ENCODE data around the gene NAV3. TPM values are rescaled to one million over a fixed set of nuclear protein-coding genes. Genes with fewer than 3 reads are reported as not detected.

NAV3 gene
- total and polyA plus RNA-seq, 2 experiments from 2014 or later: 4.0 to 12.0 TPM

GRCh38 chr12:77914081-77914488 is 83.4 kb downstream of the NAV3 start (continued):
- TF ChIP-seq, protein P1, sequence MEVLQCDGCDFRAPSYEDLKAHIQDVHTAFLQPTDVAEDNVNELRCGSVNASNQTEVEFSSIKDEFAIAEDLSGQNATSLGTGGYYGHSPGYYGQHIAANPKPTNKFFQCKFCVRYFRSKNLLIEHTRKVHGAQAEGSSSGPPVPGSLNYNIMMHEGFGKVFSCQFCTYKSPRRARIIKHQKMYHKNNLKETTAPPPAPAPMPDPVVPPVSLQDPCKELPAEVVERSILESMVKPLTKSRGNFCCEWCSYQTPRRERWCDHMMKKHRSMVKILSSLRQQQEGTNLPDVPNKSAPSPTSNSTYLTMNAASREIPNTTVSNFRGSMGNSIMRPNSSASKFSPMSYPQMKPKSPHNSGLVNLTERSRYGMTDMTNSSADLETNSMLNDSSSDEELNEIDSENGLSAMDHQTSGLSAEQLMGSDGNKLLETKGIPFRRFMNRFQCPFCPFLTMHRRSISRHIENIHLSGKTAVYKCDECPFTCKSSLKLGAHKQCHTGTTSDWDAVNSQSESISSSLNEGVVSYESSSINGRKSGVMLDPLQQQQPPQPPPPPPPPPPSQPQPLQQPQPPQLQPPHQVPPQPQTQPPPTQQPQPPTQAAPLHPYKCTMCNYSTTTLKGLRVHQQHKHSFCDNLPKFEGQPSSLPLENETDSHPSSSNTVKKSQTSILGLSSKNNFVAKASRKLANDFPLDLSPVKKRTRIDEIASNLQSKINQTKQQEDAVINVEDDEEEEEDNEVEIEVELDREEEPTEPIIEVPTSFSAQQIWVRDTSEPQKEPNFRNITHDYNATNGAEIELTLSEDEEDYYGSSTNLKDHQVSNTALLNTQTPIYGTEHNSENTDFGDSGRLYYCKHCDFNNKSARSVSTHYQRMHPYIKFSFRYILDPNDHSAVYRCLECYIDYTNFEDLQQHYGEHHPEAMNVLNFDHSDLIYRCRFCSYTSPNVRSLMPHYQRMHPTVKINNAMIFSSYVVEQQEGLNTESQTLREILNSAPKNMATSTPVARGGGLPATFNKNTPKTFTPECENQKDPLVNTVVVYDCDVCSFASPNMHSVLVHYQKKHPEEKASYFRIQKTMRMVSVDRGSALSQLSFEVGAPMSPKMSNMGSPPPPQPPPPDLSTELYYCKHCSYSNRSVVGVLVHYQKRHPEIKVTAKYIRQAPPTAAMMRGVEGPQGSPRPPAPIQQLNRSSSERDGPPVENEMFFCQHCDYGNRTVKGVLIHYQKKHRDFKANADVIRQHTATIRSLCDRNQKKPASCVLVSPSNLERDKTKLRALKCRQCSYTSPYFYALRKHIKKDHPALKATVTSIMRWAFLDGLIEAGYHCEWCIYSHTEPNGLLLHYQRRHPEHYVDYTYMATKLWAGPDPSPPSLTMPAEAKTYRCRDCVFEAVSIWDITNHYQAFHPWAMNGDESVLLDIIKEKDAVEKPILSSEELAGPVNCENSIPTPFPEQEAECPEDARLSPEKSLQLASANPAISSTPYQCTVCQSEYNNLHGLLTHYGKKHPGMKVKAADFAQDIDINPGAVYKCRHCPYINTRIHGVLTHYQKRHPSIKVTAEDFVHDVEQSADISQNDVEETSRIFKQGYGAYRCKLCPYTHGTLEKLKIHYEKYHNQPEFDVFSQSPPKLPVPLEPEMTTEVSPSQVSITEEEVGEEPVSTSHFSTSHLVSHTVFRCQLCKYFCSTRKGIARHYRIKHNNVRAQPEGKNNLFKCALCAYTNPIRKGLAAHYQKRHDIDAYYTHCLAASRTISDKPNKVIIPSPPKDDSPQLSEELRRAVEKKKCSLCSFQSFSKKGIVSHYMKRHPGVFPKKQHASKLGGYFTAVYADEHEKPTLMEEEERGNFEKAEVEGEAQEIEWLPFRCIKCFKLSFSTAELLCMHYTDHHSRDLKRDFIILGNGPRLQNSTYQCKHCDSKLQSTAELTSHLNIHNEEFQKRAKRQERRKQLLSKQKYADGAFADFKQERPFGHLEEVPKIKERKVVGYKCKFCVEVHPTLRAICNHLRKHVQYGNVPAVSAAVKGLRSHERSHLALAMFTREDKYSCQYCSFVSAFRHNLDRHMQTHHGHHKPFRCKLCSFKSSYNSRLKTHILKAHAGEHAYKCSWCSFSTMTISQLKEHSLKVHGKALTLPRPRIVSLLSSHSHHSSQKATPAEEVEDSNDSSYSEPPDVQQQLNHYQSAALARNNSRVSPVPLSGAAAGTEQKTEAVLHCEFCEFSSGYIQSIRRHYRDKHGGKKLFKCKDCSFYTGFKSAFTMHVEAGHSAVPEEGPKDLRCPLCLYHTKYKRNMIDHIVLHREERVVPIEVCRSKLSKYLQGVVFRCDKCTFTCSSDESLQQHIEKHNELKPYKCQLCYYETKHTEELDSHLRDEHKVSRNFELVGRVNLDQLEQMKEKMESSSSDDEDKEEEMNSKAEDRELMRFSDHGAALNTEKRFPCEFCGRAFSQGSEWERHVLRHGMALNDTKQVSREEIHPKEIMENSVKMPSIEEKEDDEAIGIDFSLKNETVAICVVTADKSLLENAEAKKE (CRISPR knock-in tag; IDR thresholded peaks at IDR 0.05): no peak
- TF ChIP-seq CTCF (conservative IDR thresholded peaks at IDR 0.05; ENCODE audit: low read depth in 2 of 2): no peak; a peak in 1 of 4 replicates
- no peak for TF ChIP-seq CREB1 (CRISPR knock-in tag; IDR thresholded peaks at IDR 0.05; ENCODE audit: low read depth)
- no peak for TF ChIP-seq NANOG (IDR thresholded peaks at IDR 0.05; ENCODE audit: borderline replicate concordance)
- TF ChIP-seq EZH2phosphoT487 (IDR thresholded peaks at IDR 0.05; ENCODE audit: unreplicated experiment): no peak

- DNase-seq (ENCODE audit: low spot score) (no peak), ATAC-seq (no peak)
- H3K4me3 ChIP-seq: no peak overlapping the region
- H3K27me3 ChIP-seq (ENCODE audit: insufficient read depth): no peaks in the 10 kb centered on the region
- H3K9me3 Mint-ChIP-seq: no peaks in the 10 kb centered on the region
- no peaks in the 10 kb centered on the region for H3F3A ChIP-seq (replicated peaks; ENCODE audit: low read depth)
- H3K9me2 ChIP-seq (ENCODE audit: insufficient read depth): no peaks in the 10 kb centered on the region
- no peak overlapping the region for H2AFZ ChIP-seq
- 0 out of 2 replicates have a peak overlapping the region, but pooled peaks have one; percentile 16 for H3K27ac Mint-ChIP-seq
- H3K79me2 ChIP-seq (replicated peaks; ENCODE audit: insufficient read depth): no peaks in the 10 kb centered on the region
- H3K4me1 Mint-ChIP-seq: peaks cover 10% of the 10 kb centered on the region
- H3K36me3 Mint-ChIP-seq (ENCODE audit: low read depth): no peaks in the 10 kb centered on the region; the same call in 2 of the 3 replicates
- no peaks in the 10 kb centered on the region for H3K27me3 Mint-ChIP-seq (ENCODE audit: insufficient read depth, low read depth, poor library complexity)
- no peak overlapping the region for H3K4me2 ChIP-seq
- peaks cover 12% of the 10 kb centered on the region for H3K4me1 ChIP-seq (ENCODE audit: insufficient read depth)
- no peak overlapping the region for H3K27ac ChIP-seq (ENCODE audit: low read depth)
- H3K36me3 ChIP-seq (ENCODE audit: insufficient read depth): no peaks in the 10 kb centered on the region
- H3K4me3 Mint-ChIP-seq: no peak overlapping the region
- no peaks in the 10 kb centered on the region for H4K20me1 ChIP-seq (replicated peaks; ENCODE audit: insufficient read depth)
- TF ChIP-seq EZH2 (IDR thresholded peaks at IDR 0.05; ENCODE audit: low read depth, unreplicated experiment) (no peak), POLR2AphosphoS5 (IDR thresholded peaks at IDR 0.05; ENCODE audit: low read depth) (no peak), ZNF114 (CRISPR knock-in tag; IDR thresholded peaks at IDR 0.05) (no peak), CREB1 (CRISPR knock-in tag; IDR thresholded peaks at IDR 0.05; ENCODE audit: low read depth) (no peak), ZNF331 (CRISPR knock-in tag; IDR thresholded peaks at IDR 0.05; ENCODE audit: low read depth) (no peak), JUNB (IDR thresholded peaks at IDR 0.05; ENCODE audit: unreplicated experiment) (no peak)
Measured at GRCh38 chr12:77915071-77915600, 84.4 kb downstream of the NAV3 start.
